Activated naive CD4-positive, alpha-beta T cell treated with anti-CD3 and anti-CD28 coated beads for 36 hours (primary cell): ENCODE measurements around the gene MS4A7. TPM values are rescaled to one million over a fixed set of nuclear protein-coding genes. Genes with fewer than 3 reads are reported as not detected.

ENCODE experiments used
- CTCF ChIA-PET: fragments of 350-600 bp; sonication (Branson Sonifier 250); formaldehyde crosslinking; loops from one replicate; lab custom pipeline; 2021; ENCODE audit warnings: antibody characterized with exemption; lab: Charles Lee
- DNase-seq: peaks from one replicate; pipeline ENCODE4 v3.0.0-alpha.2; 2020
- H3K27ac Mint-ChIP-seq: one replicate; pipeline ENCODE4 v1.8.0; 2021; ENCODE audit warnings: mild to moderate bottlenecking, mixed read lengths
- H3K27me3 Mint-ChIP-seq: one replicate; pipeline ENCODE4 v1.8.0; 2021; ENCODE audit warnings: low read depth, mixed read lengths
- H3K36me3 Mint-ChIP-seq: one replicate; pipeline ENCODE4 v1.8.0; 2021; ENCODE audit warnings: low read depth, mixed read lengths
- H3K4me1 Mint-ChIP-seq: one replicate; pipeline ENCODE4 v1.8.0; 2021; ENCODE audit warnings: low read depth, mixed read lengths
- H3K4me3 Mint-ChIP-seq: one replicate; pipeline ENCODE4 v1.8.0; 2021; ENCODE audit warnings: mild to moderate bottlenecking, moderate library complexity, mixed read lengths
- H3K9me3 Mint-ChIP-seq: one replicate; pipeline ENCODE4 v1.8.0; 2021; ENCODE audit warnings: mixed read lengths
- intact Hi-C: fragments of 100-400 bp; cut with micrococcal nuclease; formaldehyde crosslinking; loops from one replicate; pipeline ENCODE4 v1.15.1; 2023
- total RNA-seq, 2 experiments: library from RNA; stranded (reverse); gene quantifications; one replicate each; pipeline ENCODE4 v1.2.3, GENCODE V29; 2021

The MS4A7 gene
- total RNA-seq, result not detected

GRCh38 chr11:60378354-60378753 lies at the start of gene MS4A7:
TSS of gene MS4A7 (plus strand) at chr11:60378532. CDS start at chr11:60383142, 4,610 bp downstream.
- no peaks in the 10 kb centered on the region for H3K9me3 Mint-ChIP-seq
- no peak within 1 kb of the TSS for H3K27ac Mint-ChIP-seq
- CTCF ChIA-PET, result interaction anchor here (1.0 kb wide), 1 partner anchor 147 kb away, joined by 3 read pairs; no protein-coding TSS in a partner anchor
- H3K36me3 Mint-ChIP-seq, result no peaks in the 10 kb centered on the region
- DNase-seq, result peak; percentile 8
- H3K27me3 Mint-ChIP-seq, result peaks cover 12% of the 10 kb centered on the region
- intact Hi-C loops, result no loop called here
- no peak within 1 kb of the TSS for H3K4me3 Mint-ChIP-seq
- H3K4me1 Mint-ChIP-seq, result peaks cover 7% of the 10 kb centered on the region

- Mint-ChIP-seq H3K36me3 (no peaks in the 10 kb centered on the region), H3K27me3 (peaks cover 10% of the 10 kb centered on the region), H3K4me3 (no peak overlapping the region), H3K27ac (no peak overlapping the region), H3K4me1 (no peaks in the 10 kb centered on the region), H3K9me3 (no peaks in the 10 kb centered on the region)
- DNase-seq, result no peak
- CTCF ChIA-PET, result interaction anchor here (1.4 to 1.9 kb wide), 2 partner anchors 7 to 67 kb away, joined by 4 to 7 read pairs; no protein-coding TSS in a partner anchor
- intact Hi-C loops, result no loop called here
These were observed 45.5 kb upstream of the MS4A7 start for GRCh38 chr11:60332846-60333245.

DNA sequence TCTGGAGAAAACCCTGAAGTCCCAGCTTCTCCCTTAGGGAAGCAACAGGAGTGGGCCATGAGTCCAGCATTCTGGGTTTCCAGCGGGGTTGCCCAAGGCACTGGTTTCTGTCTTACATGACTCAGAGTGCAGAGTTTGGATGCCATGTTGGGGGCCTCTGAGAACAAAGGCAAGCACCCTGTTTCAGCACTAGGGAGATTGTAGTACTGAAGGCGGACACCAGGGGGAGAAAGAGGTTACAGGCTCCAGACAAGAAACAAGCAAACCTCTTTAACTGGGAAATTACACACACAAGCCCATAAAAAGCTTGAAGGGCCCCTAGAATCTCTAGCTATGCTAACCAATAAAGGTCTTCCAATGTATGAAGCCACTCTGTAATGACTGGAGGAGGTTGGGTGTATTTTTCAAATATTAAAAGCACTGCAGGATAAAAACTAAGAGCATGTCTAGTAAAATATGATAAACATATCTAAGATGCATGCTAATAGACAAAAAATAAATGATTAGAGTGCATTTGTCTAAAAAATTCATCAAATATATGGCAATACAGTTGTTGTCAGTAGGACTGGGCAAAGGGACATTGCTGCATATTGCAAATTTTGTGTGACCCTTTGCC lies 44.2 kb upstream of the MS4A7 start:
- no peak overlapping the region for H3K4me3 Mint-ChIP-seq
- H3K9me3 Mint-ChIP-seq, result no peaks in the 10 kb centered on the region
- intact Hi-C loops, result no loop called here
- peaks cover 11% of the 10 kb centered on the region for H3K27me3 Mint-ChIP-seq
- no peaks in the 10 kb centered on the region for H3K36me3 Mint-ChIP-seq
- no peaks in the 10 kb centered on the region for H3K4me1 Mint-ChIP-seq
- no peak overlapping the region for H3K27ac Mint-ChIP-seq
- CTCF ChIA-PET, result interaction anchor here (0.5 to 1.9 kb wide), 8 partner anchors 9 to 314 kb away, joined by 3 to 13 read pairs (median 4); no protein-coding TSS in a partner anchor
- DNase-seq, result peak; percentile 82

GRCh38 chr11:60336767-60337391 lies 41.5 kb upstream of the MS4A7 start:
- Mint-ChIP-seq H3K4me1 (no peaks in the 10 kb centered on the region), H3K27ac (no peak overlapping the region), H3K9me3 (no peaks in the 10 kb centered on the region), H3K36me3 (no peaks in the 10 kb centered on the region), H3K4me3 (no peak overlapping the region), H3K27me3 (peaks cover 10% of the 10 kb centered on the region)
- intact Hi-C loops, result no loop called here
- no peak for DNase-seq
- CTCF ChIA-PET, result no interaction called here

GRCh38 chr11:60338053-60338452 lies 40.3 kb upstream of the MS4A7 start:
- H3K27me3 Mint-ChIP-seq, result peaks cover 13% of the 10 kb centered on the region
- H3K36me3 Mint-ChIP-seq, result no peaks in the 10 kb centered on the region
- DNase-seq, result no peak
- CTCF ChIA-PET, result no interaction called here
- H3K4me3 Mint-ChIP-seq, result no peak overlapping the region
- no peaks in the 10 kb centered on the region for H3K4me1 Mint-ChIP-seq
- H3K9me3 Mint-ChIP-seq, result no peaks in the 10 kb centered on the region
- no peak overlapping the region for H3K27ac Mint-ChIP-seq
- intact Hi-C loops, result no loop called here

GRCh38 chr11:60339356-60339755 lies 39.0 kb upstream of the MS4A7 start:
- Mint-ChIP-seq H3K27ac (no peak overlapping the region), H3K4me1 (no peaks in the 10 kb centered on the region), H3K27me3 (peaks cover 17% of the 10 kb centered on the region), H3K4me3 (no peak overlapping the region), H3K9me3 (no peaks in the 10 kb centered on the region), H3K36me3 (no peaks in the 10 kb centered on the region)
- DNase-seq, result no peak
- intact Hi-C loops, result no loop called here
- CTCF ChIA-PET, result interaction anchor here (0.6 kb wide), 1 partner anchor 246 kb away, joined by 4 read pairs; no protein-coding TSS in a partner anchor

DNA sequence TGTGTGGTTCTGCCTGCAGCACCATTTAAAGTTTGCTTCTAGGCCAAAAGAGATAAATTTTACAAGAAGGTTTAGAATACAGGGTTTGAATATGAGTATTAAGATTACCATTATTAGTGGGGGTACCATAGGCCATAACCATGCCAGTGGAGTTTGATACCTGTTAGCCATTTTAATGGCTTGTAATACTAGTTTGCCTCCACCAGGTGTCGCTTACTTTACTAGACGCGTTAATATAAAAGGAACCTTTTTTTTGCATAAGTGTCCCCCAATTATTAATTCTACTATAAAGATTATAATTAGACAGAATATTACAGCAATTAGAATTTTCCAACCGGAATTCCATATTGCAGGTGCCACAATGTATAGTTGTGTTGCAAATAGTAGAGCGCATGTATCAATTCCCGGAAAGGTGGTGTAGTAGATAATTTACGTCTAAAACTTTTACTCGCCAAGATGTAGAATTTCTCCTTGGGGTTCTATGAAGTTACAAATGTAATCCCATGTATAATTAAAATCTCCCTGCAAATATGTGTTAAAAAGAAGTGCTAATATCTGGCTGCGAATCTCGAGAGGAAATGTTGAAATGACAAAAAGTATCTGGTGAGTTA lies 35.1 kb upstream of the MS4A7 start:
- Mint-ChIP-seq H3K27ac (no peak overlapping the region), H3K36me3 (no peaks in the 10 kb centered on the region), H3K4me3 (no peak overlapping the region), H3K27me3 (peaks cover 19% of the 10 kb centered on the region), H3K9me3 (no peaks in the 10 kb centered on the region), H3K4me1 (no peaks in the 10 kb centered on the region)
- CTCF ChIA-PET, result interaction anchor here (0.8 to 2.7 kb wide), 11 partner anchors 9 to 284 kb away, joined by 3 to 13 read pairs (median 3); no protein-coding TSS in a partner anchor
- intact Hi-C loops, result loop anchor here (1.0 kb wide), 1 partner anchor 275 kb away; no protein-coding TSS in a partner anchor
- DNase-seq, result peak; percentile 24

DNA sequence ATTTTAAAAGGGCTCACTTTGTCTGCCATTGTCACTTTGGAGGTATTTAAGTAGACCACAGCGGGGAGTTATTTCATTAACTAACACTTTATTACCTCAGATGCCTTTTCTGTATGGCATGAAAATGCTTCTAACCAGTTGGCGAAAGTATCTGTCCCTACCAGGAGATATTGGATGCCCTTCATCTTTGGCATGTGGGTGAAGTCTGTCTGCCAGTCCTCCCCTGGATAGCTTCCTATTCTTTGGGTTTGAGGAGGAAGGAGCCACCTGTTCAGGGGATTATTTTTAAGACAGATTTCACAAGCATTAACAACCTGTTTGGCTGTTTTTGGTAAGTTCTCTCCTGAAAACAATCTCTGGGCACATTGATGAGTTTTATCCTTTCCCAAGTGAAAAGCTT lies 34.2 kb upstream of the MS4A7 start:
- intact Hi-C loops, result no loop called here
- Mint-ChIP-seq H3K4me1 (no peaks in the 10 kb centered on the region), H3K36me3 (no peaks in the 10 kb centered on the region), H3K9me3 (no peaks in the 10 kb centered on the region), H3K27me3 (peaks cover 18% of the 10 kb centered on the region), H3K27ac (no peak overlapping the region), H3K4me3 (no peak overlapping the region)
- CTCF ChIA-PET, result interaction anchor here (0.6 to 2.7 kb wide), 14 partner anchors 8 to 527 kb away, joined by 3 to 13 read pairs (median 3); no protein-coding TSS in a partner anchor
- DNase-seq, result no peak

DNA sequence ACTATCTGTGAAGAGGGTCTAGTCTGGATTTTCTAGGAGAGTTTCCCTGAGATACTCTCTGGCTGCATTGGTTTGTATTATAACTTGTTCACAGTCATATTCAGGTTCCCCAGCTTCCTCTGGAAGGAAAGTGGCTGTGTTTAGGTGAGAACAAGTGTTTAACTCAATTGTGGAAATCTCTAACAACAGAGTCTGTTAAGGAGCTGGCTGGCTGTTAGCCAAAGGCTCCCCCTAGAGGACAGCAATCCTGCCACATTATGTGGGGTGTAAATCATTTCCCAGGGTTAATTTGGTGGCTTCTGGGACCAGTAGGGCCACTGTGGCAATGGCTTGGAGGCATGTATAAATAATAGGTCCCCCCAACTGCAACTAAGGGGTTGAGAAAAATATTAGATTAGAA lies 32.8 kb upstream of the MS4A7 start:
- CTCF ChIA-PET, result interaction anchor here (0.6 to 2.7 kb wide), 8 partner anchors 10 to 313 kb away, joined by 3 to 13 read pairs (median 3); no protein-coding TSS in a partner anchor
- Mint-ChIP-seq H3K27ac (no peak overlapping the region), H3K27me3 (peaks cover 21% of the 10 kb centered on the region), H3K9me3 (no peaks in the 10 kb centered on the region), H3K4me1 (no peaks in the 10 kb centered on the region), H3K36me3 (no peaks in the 10 kb centered on the region), H3K4me3 (no peak overlapping the region)
- intact Hi-C loops, result loop anchor here (1.0 kb wide), 1 partner anchor 80 kb away; no protein-coding TSS in a partner anchor
- DNase-seq, result peak; percentile 41

GRCh38 chr11:60347084-60347797 lies 31.1 kb upstream of the MS4A7 start:
- no peaks in the 10 kb centered on the region for H3K36me3 Mint-ChIP-seq
- H3K4me1 Mint-ChIP-seq, result no peaks in the 10 kb centered on the region

GRCh38 chr11:60348116-60348515 lies 30.2 kb upstream of the MS4A7 start:
- DNase-seq, result no peak
- no peaks in the 10 kb centered on the region for H3K4me1 Mint-ChIP-seq
- CTCF ChIA-PET, result no interaction called here

More at GRCh38 chr11:60347084-60347797, 31.1 kb upstream of the MS4A7 start:
- CTCF ChIA-PET, result interaction anchor here (0.9 kb wide), 1 partner anchor 16 kb away, joined by 3 read pairs; no protein-coding TSS in a partner anchor
- Mint-ChIP-seq H3K4me3 (no peak overlapping the region), H3K27ac (no peak overlapping the region), H3K9me3 (no peaks in the 10 kb centered on the region), H3K27me3 (peaks cover 15% of the 10 kb centered on the region)
- no peak for DNase-seq
- intact Hi-C loops, result no loop called here

GRCh38 chr11:60349990-60350389 lies 28.3 kb upstream of the MS4A7 start:
- no peak overlapping the region for H3K4me3 Mint-ChIP-seq
- no peak overlapping the region for H3K27ac Mint-ChIP-seq
- peaks cover 10% of the 10 kb centered on the region for H3K27me3 Mint-ChIP-seq
- DNase-seq, result no peak
- intact Hi-C loops, result no loop called here
- peaks cover 2% of the 10 kb centered on the region for H3K9me3 Mint-ChIP-seq
- no peaks in the 10 kb centered on the region for H3K4me1 Mint-ChIP-seq
- CTCF ChIA-PET, result interaction anchor here (1.6 kb wide), 1 partner anchor 13 kb away, joined by 5 read pairs; no protein-coding TSS in a partner anchor
- H3K36me3 Mint-ChIP-seq, result no peaks in the 10 kb centered on the region

More at GRCh38 chr11:60348116-60348515, 30.2 kb upstream of the MS4A7 start:
- Mint-ChIP-seq H3K27me3 (peaks cover 14% of the 10 kb centered on the region), H3K27ac (no peak overlapping the region), H3K36me3 (no peaks in the 10 kb centered on the region), H3K9me3 (no peaks in the 10 kb centered on the region), H3K4me3 (no peak overlapping the region)
- intact Hi-C loops, result no loop called here
